NCI-H2107 treated with DMSO at 0.1 percent for 48 hours (cell line): ENCODE results near the gene ANKRD23.
"Not testable (repeated sequence)": the region's sequence is repeated elsewhere in the genome, so short reads cannot be mapped to it uniquely, and the experiment has no call there.

Source experiments
- DNase-seq: peaks from one replicate; lab custom pipeline; 2025; ENCODE audit not compliant: unreplicated experiment; lab: John Stamatoyannopoulos, UW

The ANKRD23 gene

GRCh38 chr2:96819128-96819875 is 24.5 kb downstream of the ANKRD23 start:
- DNase-seq = no peak

DNA sequence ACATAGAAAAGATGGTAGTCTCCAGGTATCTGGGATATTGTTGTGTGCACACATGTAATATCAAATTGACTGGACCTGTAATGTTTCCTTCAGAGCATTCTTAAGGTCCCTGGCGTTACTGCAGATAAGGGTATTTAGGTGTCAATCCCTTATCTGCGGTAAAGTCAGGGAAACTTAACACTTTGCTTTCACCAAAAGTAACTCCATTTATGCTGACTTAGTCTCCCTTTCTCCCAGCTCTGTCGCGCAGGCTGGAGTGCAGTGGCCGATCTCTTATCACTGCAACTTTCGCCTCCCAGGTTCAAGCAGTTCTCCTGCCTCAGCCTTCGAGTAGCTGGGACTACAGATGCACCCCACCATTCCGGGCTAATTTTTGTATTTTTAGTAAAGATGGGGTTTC is 25.9 kb downstream of the ANKRD23 start:
- DNase-seq = no peak

- DNase-seq = no peak
Observed at GRCh38 chr2:96816836-96817702, 26.8 kb downstream of the ANKRD23 start.

DNA sequence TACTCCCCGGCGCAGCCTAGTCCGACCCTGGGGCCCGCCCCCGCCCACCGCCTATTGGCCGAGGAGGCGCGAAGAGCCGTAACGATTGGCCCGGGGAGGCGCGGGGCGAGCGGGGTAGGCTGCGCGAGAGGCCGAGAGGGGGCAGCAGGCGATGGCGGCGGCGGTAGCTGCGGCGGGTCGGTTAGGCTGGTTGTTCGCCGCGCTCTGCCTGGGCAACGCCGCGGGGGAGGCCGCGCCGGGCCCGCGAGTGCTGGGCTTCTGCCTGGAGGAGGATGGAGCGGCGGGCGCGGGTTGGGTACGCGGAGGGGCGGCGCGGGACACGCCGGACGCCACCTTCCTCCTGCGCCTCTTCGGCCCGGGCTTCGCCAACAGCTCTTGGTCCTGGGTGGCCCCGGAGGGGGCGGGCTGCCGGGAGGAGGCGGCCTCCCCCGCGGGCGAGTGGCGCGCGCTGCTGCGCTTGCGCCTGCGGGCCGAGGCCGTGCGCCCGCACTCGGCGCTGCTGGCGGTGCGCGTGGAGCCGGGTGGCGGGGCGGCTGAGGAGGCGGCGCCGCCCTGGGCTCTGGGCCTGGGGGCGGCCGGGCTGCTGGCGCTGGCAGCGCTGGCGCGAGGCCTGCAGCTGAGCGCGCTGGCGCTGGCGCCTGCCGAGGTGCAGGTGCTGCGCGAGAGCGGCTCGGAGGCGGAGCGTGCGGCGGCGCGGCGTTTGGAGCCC is 27.5 kb downstream of the ANKRD23 start, which contains the start of gene CNNM3:
CNNM3 (plus strand) TSS at position 142 of the 709 bp plus-strand sequence; CDS start at position 152, 10 bp downstream.
- peak; percentile 77 for DNase-seq

DNA sequence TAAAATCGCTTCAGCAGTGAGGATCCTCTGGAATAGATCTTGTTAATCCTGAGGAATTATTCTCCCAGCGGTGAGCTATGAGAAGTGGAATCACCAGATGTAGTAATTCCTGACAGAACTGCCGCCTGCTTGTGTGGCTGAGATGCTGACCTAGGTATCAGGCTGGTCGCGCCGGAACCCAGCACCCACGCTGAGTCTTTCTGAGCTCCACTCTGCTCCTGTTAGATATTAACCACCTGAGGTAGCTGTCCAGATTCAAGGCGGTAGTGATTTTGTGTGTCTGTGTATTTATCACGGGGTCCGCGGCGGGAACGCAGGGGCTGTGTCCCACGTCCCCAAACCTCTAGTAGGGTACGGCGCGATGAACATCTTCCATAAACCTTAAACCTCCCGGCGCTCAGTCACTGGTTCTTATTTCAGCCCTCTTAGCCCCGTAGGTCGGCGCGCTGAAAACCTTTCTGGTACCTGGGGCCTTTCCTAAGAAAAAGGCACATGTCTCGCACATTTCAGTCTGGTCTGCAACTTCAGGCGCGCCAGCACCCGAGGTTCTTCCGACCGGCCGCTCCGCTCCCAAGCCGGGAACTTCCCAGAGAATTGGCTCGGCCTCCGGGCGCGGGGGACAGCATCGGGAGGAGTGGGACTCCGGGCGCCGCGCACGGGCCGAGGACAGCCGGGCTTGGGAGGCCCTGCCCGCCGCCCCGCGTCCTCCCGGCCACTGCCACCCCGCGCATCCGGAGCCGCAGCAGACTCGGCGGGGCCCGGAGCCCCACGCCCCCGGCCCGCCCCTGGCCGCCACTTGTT is 28.3 kb downstream of the ANKRD23 start:
- no peak for DNase-seq

GRCh38 chr2:96813656-96814055 is 30.2 kb downstream of the ANKRD23 start:
- DNase-seq = no peak

DNA sequence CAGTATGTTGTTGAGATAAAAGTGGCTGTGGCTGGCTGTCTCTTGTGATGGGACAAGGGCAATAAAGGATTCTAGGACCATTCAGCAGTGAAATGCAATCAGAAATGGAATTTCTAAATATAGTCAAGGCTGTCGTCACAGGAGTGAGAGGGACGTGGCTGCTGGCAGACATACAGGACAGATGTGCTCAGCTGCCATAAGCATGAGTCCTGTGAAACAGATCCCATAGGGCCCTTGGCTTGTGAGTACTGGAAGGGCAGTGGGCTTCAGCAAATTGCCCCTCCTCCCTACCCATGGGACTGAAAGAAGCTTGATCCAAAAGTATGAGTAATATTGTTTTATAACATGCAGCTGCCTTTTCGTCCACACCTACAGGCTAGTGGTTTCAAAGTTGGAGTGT is 31.9 kb downstream of the ANKRD23 start:
- no peak for DNase-seq

GRCh38 chr2:96810783-96811192 is 33.0 kb downstream of the ANKRD23 start:
- no peak for DNase-seq

GRCh38 chr2:96809951-96810782 is 33.7 kb downstream of the ANKRD23 start:
- no peak for DNase-seq

GRCh38 chr2:96809216-96809882 is 34.5 kb downstream of the ANKRD23 start:
- DNase-seq = no peak

DNA sequence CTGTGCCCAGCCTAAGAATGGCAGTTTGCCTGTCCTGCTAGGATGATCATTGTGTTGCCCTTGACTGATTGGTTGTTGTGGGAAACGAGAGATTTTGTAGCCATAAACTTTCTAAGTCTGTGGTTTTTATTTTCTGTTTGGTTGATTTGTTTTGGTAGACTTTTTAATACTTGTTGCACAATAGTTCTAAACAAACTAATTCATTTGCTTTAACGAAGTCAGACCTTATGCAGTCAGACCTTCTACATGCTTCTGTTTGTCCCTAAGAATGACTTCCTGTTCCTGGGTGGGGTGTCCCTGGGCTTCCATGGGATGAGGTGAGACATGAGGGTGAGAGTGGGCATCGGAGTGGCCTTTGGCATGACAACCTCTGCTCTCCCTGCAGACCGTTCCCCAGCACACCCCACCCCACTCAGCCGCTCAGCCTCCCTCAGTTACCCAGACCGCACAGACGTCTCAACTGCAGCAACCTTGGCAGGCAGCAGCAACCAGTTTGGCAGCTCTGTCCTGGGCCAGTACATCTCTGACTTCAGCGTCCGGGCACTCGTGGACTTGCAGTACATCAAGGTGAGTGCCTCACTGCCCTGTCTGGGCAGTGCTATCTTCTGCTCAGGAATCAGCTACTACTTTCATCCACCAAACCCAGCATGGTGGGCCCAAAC is 35.5 kb downstream of the ANKRD23 start:
- no peak for DNase-seq

DNA sequence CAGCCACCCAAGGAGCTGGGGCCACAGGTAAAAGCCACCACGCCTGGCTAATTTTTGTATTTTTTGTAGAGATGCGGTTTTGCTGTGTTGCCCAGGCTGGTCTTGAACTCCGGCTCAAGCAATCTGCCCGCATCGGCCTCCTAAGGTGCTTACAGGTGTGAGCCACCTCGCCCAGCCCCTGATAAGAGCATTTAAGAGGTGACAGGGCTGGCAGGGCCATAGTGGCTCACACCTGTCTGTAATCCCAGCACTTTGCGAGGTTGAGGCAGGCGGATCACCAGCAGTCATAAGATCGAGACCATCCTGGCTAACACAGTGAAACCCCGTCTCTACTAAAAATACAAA is 36.7 kb downstream of the ANKRD23 start:
- no peak for DNase-seq

GRCh38 chr2:96806468-96807126 is 37.2 kb downstream of the ANKRD23 start:
- no peak for DNase-seq

DNA sequence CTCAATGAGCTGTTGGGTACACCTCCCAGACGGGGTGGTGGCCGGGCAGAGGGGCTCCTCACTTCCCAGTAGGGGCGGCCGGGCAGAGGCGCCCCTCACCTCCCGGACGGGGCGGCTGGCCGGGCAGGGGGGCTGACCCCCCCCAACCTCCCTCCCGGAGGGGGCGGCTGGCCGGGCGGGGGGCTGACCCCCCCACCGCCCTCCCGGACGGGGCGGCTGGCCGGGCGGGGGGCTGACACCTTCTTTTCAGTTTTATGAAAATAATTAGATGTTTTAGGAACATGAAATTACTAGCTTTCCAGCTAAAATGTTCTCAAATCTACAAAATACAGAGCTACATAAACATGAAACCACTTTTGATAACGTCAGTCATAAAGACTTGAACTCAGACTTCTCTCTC is 37.9 kb downstream of the ANKRD23 start:
- DNase-seq = not testable (repeated sequence)

GRCh38 chr2:96804986-96805385 is 38.8 kb downstream of the ANKRD23 start:
- DNase-seq = no peak

GRCh38 chr2:96802721-96803120 is 41.1 kb downstream of the ANKRD23 start:
- no peak for DNase-seq

- no peak for DNase-seq
Observed at GRCh38 chr2:96801786-96802595, 41.8 kb downstream of the ANKRD23 start.
